Left lung (tissue), 10 donors: ENCODE data around the gene INPP4B. TPM values are rescaled to one million over a fixed set of nuclear protein-coding genes. Genes with fewer than 3 reads are reported as not detected.

Source experiments
- ATAC-seq: fragments of 200-7000 bp; cut with Tn5 transposase; one replicate; pipeline ENCODE4 v1.9.1; 2020; ENCODE audit warnings: moderate library complexity
- DNase-seq, 4 donors: peaks; one replicate each; pipeline ENCODE4 v3.0.0-alpha.2; 2013 to 2020
- H3K27ac ChIP-seq, 2 donors: fragments of 200-600 bp; sonication (generic) in 1 of 2; one replicate each; pipeline versions ENCODE4 v1.5.0 to v1.8.0; 2020 to 2021
- H3K27me3 ChIP-seq, 2 donors: fragments of 200-600 bp; sonication (generic) in 1 of 2; one replicate each; pipeline versions ENCODE4 v1.5.0 to v1.8.0; 2020 to 2021
- H3K36me3 ChIP-seq, 2 donors: fragments of 200-600 bp; sonication (generic) in 1 of 2; one replicate each; pipeline versions ENCODE4 v1.5.0 to v1.8.0; 2020 to 2021
- H3K4me1 ChIP-seq, 2 donors: fragments of 200-600 bp; one replicate each; pipeline ENCODE4 v1.8.0; 2021
- H3K4me3 ChIP-seq, 2 donors: fragments of 200-600 bp; sonication (generic) in 1 of 2; one replicate each; pipeline versions ENCODE4 v1.5.0 to v1.8.0; 2020 to 2021; ENCODE audit warnings: mild to moderate bottlenecking in 1 of 2
- H3K9me3 ChIP-seq, 2 donors: fragments of 200-600 bp; sonication (generic) in 1 of 2; one replicate each; pipeline versions ENCODE4 v1.5.0 to v1.8.0; 2020 to 2021
- CTCF ChIP-seq, 2 donors: fragments of 200-600 bp; sonication (generic) in 1 of 2; IDR thresholded peaks; one replicate each; pipeline versions ENCODE4 v1.5.0 to v1.8.0; 2021; ENCODE audit warnings: antibody characterized with exemption in 2 of 2
- intact Hi-C, 2 donors: fragments of 100-400 bp; cut with DNase I; formaldehyde crosslinking; loops; one replicate each; pipeline versions ENCODE4 v1.11.2 to v1.14.2; 2022
- polyA plus RNA-seq, 6 donors: library from polyadenylated mRNA; unstranded; fragments of 120-200 nt; gene quantifications; one replicate each; pipeline ENCODE4 v1.2.1, GENCODE V29; 2013; ENCODE audit not compliant: insufficient read length in 6 of 6
- total RNA-seq, 2 donors: library from RNA; stranded (reverse); fragmentation: NEBNext Ultra II Directional; extraction: Animal tissue kit (Norgen Biotek cat#: 25700); gene quantifications; one replicate each; pipeline ENCODE4 v1.2.1, GENCODE V29; 2021
- donor health status: DM: no; HTN: yes; CAD: no.
- donor health status: DM: no; HTN: no; CAD: no.

INPP4B gene
- total and polyA plus RNA-seq, 8 donors = 7.3 to 15.1 (median 11.6) TPM

GRCh38 chr4:142353149-142353738 is 492.9 kb downstream of the INPP4B start:
- Histone ChIP-seq H3K27me3 (no peaks in the 10 kb centered on the region), H3K4me3 (no peak overlapping the region), H3K9me3 (no peaks in the 10 kb centered on the region), H3K36me3 (no peaks in the 10 kb centered on the region), H3K4me1 (peaks cover 0 to 10% of the 10 kb centered on the region in 2 donors), H3K27ac (no peak overlapping the region)
- peak in 2 of 4 donors; percentile 56 to 73 for DNase-seq
- peak; percentile 77 to 90 for TF ChIP-seq CTCF (IDR thresholded peaks at IDR 0.05)
- intact Hi-C loops = loop anchor here in 1 of 2 donors (10.0 kb wide), 1 partner anchor 362 kb away; no protein-coding TSS in a partner anchor
- ATAC-seq = peak; percentile 85

GRCh38 chr4:142352712-142353111 is 493.4 kb downstream of the INPP4B start:
- DNase-seq (no peak), ATAC-seq (no peak)
- intact Hi-C loops = loop anchor here in 1 of 2 donors (10.0 kb wide), 1 partner anchor 362 kb away; no protein-coding TSS in a partner anchor
- H3K9me3 ChIP-seq = no peaks in the 10 kb centered on the region
- H3K27me3 ChIP-seq = no peaks in the 10 kb centered on the region
- peaks cover 0 to 10% of the 10 kb centered on the region in 2 donors for H3K4me1 ChIP-seq
- no peak for TF ChIP-seq CTCF (IDR thresholded peaks at IDR 0.05)
- no peak overlapping the region for H3K4me3 ChIP-seq
- H3K27ac ChIP-seq = no peak overlapping the region
- no peaks in the 10 kb centered on the region for H3K36me3 ChIP-seq

- Histone ChIP-seq H3K4me3 (no peak overlapping the region), H3K9me3 (no peaks in the 10 kb centered on the region), H3K27ac (peak overlapping the region; percentile 16 to 33), H3K36me3 (no peaks in the 10 kb centered on the region), H3K4me1 (peaks cover 0 to 10% of the 10 kb centered on the region in 2 donors), H3K27me3 (no peaks in the 10 kb centered on the region)
- DNase-seq (peak in 2 of 4 donors; percentile 75 to 80), ATAC-seq (no peak)
- TF ChIP-seq CTCF (IDR thresholded peaks at IDR 0.05) = no peak
- intact Hi-C loops = loop anchor here in 1 of 2 donors (10.0 kb wide), 1 partner anchor 363 kb away; no protein-coding TSS in a partner anchor
Observed at GRCh38 chr4:142351958-142352357, 494.1 kb downstream of the INPP4B start.

GRCh38 chr4:142350871-142351270 is 495.2 kb downstream of the INPP4B start:
- Histone ChIP-seq H3K4me3 (no peak overlapping the region), H3K36me3 (no peaks in the 10 kb centered on the region), H3K4me1 (peaks cover 0 to 10% of the 10 kb centered on the region in 2 donors), H3K27me3 (no peaks in the 10 kb centered on the region), H3K9me3 (no peaks in the 10 kb centered on the region), H3K27ac (peak overlapping the region; percentile 13 to 16)
- DNase-seq = peak in 1 of 4 donors; percentile 71
- no peak for TF ChIP-seq CTCF (IDR thresholded peaks at IDR 0.05)
- peak; percentile 68 for ATAC-seq
- intact Hi-C loops = loop anchor here in 1 of 2 donors (10.0 kb wide), 1 partner anchor 364 kb away; no protein-coding TSS in a partner anchor

GRCh38 chr4:142348613-142349021 is 497.5 kb downstream of the INPP4B start:
- no peak overlapping the region for H3K4me3 ChIP-seq
- H3K36me3 ChIP-seq = no peaks in the 10 kb centered on the region
- TF ChIP-seq CTCF (IDR thresholded peaks at IDR 0.05) = no peak
- no peak for ATAC-seq
- no peaks in the 10 kb centered on the region for H3K9me3 ChIP-seq
- H3K4me1 ChIP-seq = peaks cover 0 to 6% of the 10 kb centered on the region in 2 donors
- DNase-seq = peak in 1 of 4 donors; percentile 42
- intact Hi-C loops = no loop called here
- no peaks in the 10 kb centered on the region for H3K27me3 ChIP-seq
- H3K27ac ChIP-seq = no peak overlapping the region
